HG02610 (cell line): ENCODE data around the gene PCYT2.

Experiments
- ATAC-seq: cut with Tn5 transposase; IDR thresholded peaks from one replicate; pipeline ENCODE4 v1.9.1; 2021; ENCODE audit warnings: mild to moderate bottlenecking, moderate library complexity; ENCODE audit not compliant: unreplicated experiment

The PCYT2 gene

GRCh38 chr17:81902023-81902652 is 9.1 kb downstream of the PCYT2 start, which contains the start of gene NPB:
TSS of gene NPB (plus strand) at chr17:81902238. CDS start at chr17:81902278, 40 bp downstream.
- no peak for ATAC-seq

GRCh38 chr17:81901167-81902022 is 9.8 kb downstream of the PCYT2 start:
- no peak for ATAC-seq

- no peak for ATAC-seq
These were observed 10.9 kb downstream of the PCYT2 start for GRCh38 chr17:81900181-81900820.

- ATAC-seq: no peak
These were observed 11.6 kb downstream of the PCYT2 start for GRCh38 chr17:81899514-81900166.

GRCh38 chr17:81898885-81899284 is 12.3 kb downstream of the PCYT2 start:
- ATAC-seq: no peak

GRCh38 chr17:81898029-81898866 is 13.0 kb downstream of the PCYT2 start:
- no peak for ATAC-seq

- ATAC-seq: no peak
These were observed 15.8 kb downstream of the PCYT2 start for GRCh38 chr17:81895400-81895799.

- ATAC-seq: peak; percentile 23
These were observed 20.0 kb downstream of the PCYT2 start for GRCh38 chr17:81891303-81891552.

GRCh38 chr17:81890447-81891302 is 20.5 kb downstream of the PCYT2 start:
- ATAC-seq: peak; percentile 18

GRCh38 chr17:81889602-81890001 is 21.6 kb downstream of the PCYT2 start:
- no peak for ATAC-seq

- ATAC-seq: no peak
These were observed 22.1 kb downstream of the PCYT2 start for GRCh38 chr17:81888988-81889595.

GRCh38 chr17:81888105-81888987 is 22.9 kb downstream of the PCYT2 start:
- no peak for ATAC-seq

GRCh38 chr17:81885869-81886548 is 25.2 kb downstream of the PCYT2 start:
- no peak for ATAC-seq

GRCh38 chr17:81885454-81885853 is 25.7 kb downstream of the PCYT2 start:
- ATAC-seq: no peak

GRCh38 chr17:81884968-81885367 is 26.2 kb downstream of the PCYT2 start:
- ATAC-seq: no peak

GRCh38 chr17:81884520-81884919 is 26.7 kb downstream of the PCYT2 start:
- ATAC-seq: no peak

GRCh38 chr17:81879121-81879520 is 32.1 kb downstream of the PCYT2 start:
- no peak for ATAC-seq

GRCh38 chr17:81878294-81878693 is 32.9 kb downstream of the PCYT2 start:
- no peak for ATAC-seq
